HCT116 (cell line): ENCODE measurements around the gene LRRK1. TPM values are rescaled to one million over a fixed set of nuclear protein-coding genes. Genes with fewer than 3 reads are reported as not detected.

Experiments used
- ATAC-seq: fragments of 200-7000 bp; cut with Tn5 transposase; 2 replicates; pipeline ENCODE4 v1.9.1; 2020; ENCODE audit warnings: mild to moderate bottlenecking, moderate library complexity
- BruUV-seq: library from RNA; stranded (reverse); fragments of 400-500 nt; replicated peaks from 2 replicates; lab custom pipeline; 2021; lab: Mats Ljungman, UMichigan
- CTCF ChIA-PET: fragments of 300-600 bp; sonication (Branson Sonifier 250); formaldehyde crosslinking; loops from one replicate; lab custom pipeline; 2021; ENCODE audit warnings: antibody characterized with exemption; lab: Charles Lee
- POLR2A ChIA-PET: fragments of 300-600, 350-600 bp; sonication (Branson Sonifier 250); formaldehyde crosslinking; loops from one replicate; lab custom pipeline; 2021; ENCODE audit warnings: antibody characterized with exemption; lab: Charles Lee
- RAD21 ChIA-PET, 2 experiments: fragments of 300-600 bp; sonication (Branson Sonifier 250); formaldehyde crosslinking; loops; one replicate each; lab custom pipeline; 2023; ENCODE audit warnings: low total read pairs in 2 of 2; ENCODE audit not compliant: uncharacterized antibody in 2 of 2, unreplicated experiment in 2 of 2, low non-redundant PET in 1 of 2; lab: Charles Lee
- DNase-seq: peaks from one replicate; pipeline ENCODE4 v3.0.0-alpha.2; 2010; ENCODE audit warnings: low read depth, low spot score
- H2AFZ ChIP-seq: fragments of 200-600 bp; shearing (Covaris generic), sonication (generic); 2 replicates; pipeline ENCODE4 v1.6.1; 2017; ENCODE audit warnings: low read depth, mixed run types, mixed read lengths, antibody characterized with exemption, low read length; ENCODE audit not compliant: poor library complexity, severe bottlenecking
- H3K27ac ChIP-seq: 2 replicates; pipeline ENCODE4 v1.5.1; 2012; ENCODE audit warnings: low read depth, low read length
- H3K27me3 ChIP-seq: fragments of 200-600 bp; sonication (generic); 2 replicates; pipeline ENCODE4 v1.6.1; 2016; ENCODE audit warnings: mixed run types, low read length, mixed read lengths; ENCODE audit not compliant: insufficient read depth
- H3K36me3 ChIP-seq, 2 experiments: fragments of 200-500 bp in 1 of 2; fragments of 200-600 bp in 1 of 2; sonication (Bioruptor generic) in 1 of 2; sonication (generic) in 1 of 2; 2 replicates each; pipeline versions ENCODE4 v1.5.1 to v1.6.1; 2014 to 2016; ENCODE audit warnings: low read length in 2 of 2, inconsistent platforms in 1 of 2, mixed read lengths in 1 of 2, mixed run types in 1 of 2; ENCODE audit not compliant: insufficient read depth in 2 of 2, control insufficient read depth in 1 of 2
- H3K4me1 ChIP-seq, 2 experiments: fragments of 200-600 bp in 1 of 2; sonication (generic) in 1 of 2; 2 replicates each; pipeline versions ENCODE4 v1.5.1 to v1.6.1; 2012 to 2017; ENCODE audit warnings: low read length in 2 of 2, inconsistent platforms in 1 of 2, mild to moderate bottlenecking in 1 of 2, mixed read lengths in 1 of 2, mixed run types in 1 of 2, moderate library complexity in 1 of 2; ENCODE audit not compliant: insufficient read depth in 2 of 2, control insufficient read depth in 1 of 2
- H3K4me2 ChIP-seq: fragments of 200-600 bp; sonication (generic); 2 replicates; pipeline ENCODE4 v1.6.1; 2017; ENCODE audit warnings: mixed run types, low read length, mixed read lengths
- H3K4me3 ChIP-seq, 2 experiments: fragments of 200-600 bp in 1 of 2; sonication (generic) in 1 of 2; replicated peaks in 1 of 2; 2 replicates each; pipeline ENCODE4 v1.5.1; 2011 to 2016; ENCODE audit warnings: low read length in 2 of 2, control low read depth in 1 of 2, low read depth in 1 of 2, mild to moderate bottlenecking in 1 of 2, mixed read lengths in 1 of 2, mixed run types in 1 of 2
- H3K79me2 ChIP-seq: fragments of 200-600 bp; sonication (generic); 2 replicates; pipeline ENCODE4 v1.6.1; 2017; ENCODE audit warnings: mild to moderate bottlenecking, mixed run types, low read length, moderate library complexity, mixed read lengths; ENCODE audit not compliant: insufficient read depth
- H3K9ac ChIP-seq: fragments of 200-600 bp; sonication (generic); 2 replicates; pipeline ENCODE4 v1.6.1; 2016; ENCODE audit warnings: low read length, mixed read lengths
- H3K9me2 ChIP-seq: fragments of 200-600 bp; sonication (generic), shearing (Covaris generic); 2 replicates; pipeline ENCODE4 v1.6.1; 2017; ENCODE audit warnings: mixed run types, mild to moderate bottlenecking, moderate library complexity; ENCODE audit not compliant: insufficient read depth
- H3K9me3 ChIP-seq, 2 experiments: fragments of 200-500 bp in 1 of 2; fragments of 200-600 bp in 1 of 2; sonication (Bioruptor generic) in 1 of 2; sonication (generic) in 1 of 2; 2 replicates each; pipeline ENCODE4 v1.6.1; 2014 to 2017; ENCODE audit warnings: low read length in 2 of 2, mixed read lengths in 2 of 2, inconsistent platforms in 1 of 2, low read depth in 1 of 2, mild to moderate bottlenecking in 1 of 2, mixed run types in 1 of 2, moderate library complexity in 1 of 2; ENCODE audit not compliant: control insufficient read depth in 1 of 2, insufficient read depth in 1 of 2
- H4K20me1 ChIP-seq: fragments of 200-600 bp; sonication (generic), shearing (Covaris generic); 2 replicates; pipeline ENCODE4 v1.6.1; 2017; ENCODE audit warnings: mixed run types, mild to moderate bottlenecking, moderate library complexity; ENCODE audit not compliant: insufficient read depth
- CBX3 ChIP-seq: IDR thresholded peaks from 2 replicates; pipeline ENCODE4 v1.6.1; 2012; ENCODE audit warnings: low read depth
- CTCF ChIP-seq, 3 experiments: fragments of 200-600 bp in 1 of 3; sonication (generic) in 1 of 3; IDR thresholded peaks in 2 of 3; conservative IDR thresholded peaks in 1 of 3; 2 replicates each; pipeline ENCODE4 v1.5.1; 2012 to 2017; ENCODE audit warnings: low read depth in 2 of 3, low read length in 2 of 3, antibody characterized with exemption in 1 of 3, borderline replicate concordance in 1 of 3, control low read depth in 1 of 3, mild to moderate bottlenecking in 1 of 3, mixed read lengths in 1 of 3, mixed run types in 1 of 3, moderate library complexity in 1 of 3; ENCODE audit not compliant: insufficient read depth in 1 of 3
- EGR1 ChIP-seq: IDR thresholded peaks from 2 replicates; pipeline ENCODE4 v1.6.1; 2012; ENCODE audit warnings: low read depth
- EZH2phosphoT487 ChIP-seq: fragments of 200-600 bp; IDR thresholded peaks from 2 replicates; pipeline ENCODE4 v1.6.1; 2018; ENCODE audit warnings: antibody characterized with exemption, borderline replicate concordance
- FOSL1 ChIP-seq: IDR thresholded peaks from 2 replicates; pipeline ENCODE4 v1.6.1; 2012; ENCODE audit warnings: low read depth
- JUND ChIP-seq: IDR thresholded peaks from 2 replicates; pipeline ENCODE4 v1.6.1; 2012
- MAX ChIP-seq: IDR thresholded peaks from 2 replicates; pipeline ENCODE4 v1.6.1; 2012
- POLR2A ChIP-seq: IDR thresholded peaks from 2 replicates; pipeline ENCODE4 v1.7.0; 2011; ENCODE audit warnings: borderline replicate concordance; ENCODE audit not compliant: insufficient read depth, insufficient read length; ENCODE audit errors: extremely low read depth
- RAD21 ChIP-seq: IDR thresholded peaks from 2 replicates; pipeline ENCODE4 v1.6.1; 2012; ENCODE audit warnings: low read depth, mild to moderate bottlenecking
- SIN3A ChIP-seq: IDR thresholded peaks from 2 replicates; pipeline ENCODE4 v1.6.1; 2012; ENCODE audit warnings: low read depth
- SP1 ChIP-seq: IDR thresholded peaks from 2 replicates; pipeline ENCODE4 v1.6.1; 2012; ENCODE audit warnings: low read depth
- SRF ChIP-seq: IDR thresholded peaks from 2 replicates; pipeline ENCODE4 v1.6.1; 2012; ENCODE audit warnings: low read depth
- YY1 ChIP-seq: IDR thresholded peaks from 2 replicates; pipeline ENCODE4 v1.6.1; 2011; ENCODE audit warnings: low read length, low read depth, moderate library complexity, mild to moderate bottlenecking; ENCODE audit not compliant: insufficient replicate concordance; ENCODE audit errors: extremely low read depth
- ZFX ChIP-seq: fragments of 450-650 bp; IDR thresholded peaks from 2 replicates; pipeline ENCODE4 v1.6.1; 2017
- ZNF274 ChIP-seq: fragments of 200-500 bp; sonication (Bioruptor generic); IDR thresholded peaks from 2 replicates; pipeline ENCODE4 v1.6.1; 2014; ENCODE audit warnings: mild to moderate bottlenecking, low read depth, low read length, inconsistent platforms
- intact Hi-C: fragments of 100-400 bp; cut with micrococcal nuclease; formaldehyde crosslinking; loops from 2 replicates; pipeline ENCODE4 v1.10.0; 2022
- total RNA-seq: library from RNA; stranded (reverse); gene quantifications from one replicate; pipeline ENCODE4 v1.2.1, GENCODE V29; 2021; ENCODE audit not compliant: unreplicated experiment
- TF ChIP-seq, protein P1 (sequence below): IDR thresholded peaks from 2 replicates; pipeline ENCODE4 v1.6.1; 2011; ENCODE audit warnings: mild to moderate bottlenecking, low read length, moderate library complexity; ENCODE audit not compliant: insufficient replicate concordance; ENCODE audit errors: extremely low read depth

Gene LRRK1
- total RNA-seq, 1 experiment from 2014 or later, result 21.6 TPM

DNA sequence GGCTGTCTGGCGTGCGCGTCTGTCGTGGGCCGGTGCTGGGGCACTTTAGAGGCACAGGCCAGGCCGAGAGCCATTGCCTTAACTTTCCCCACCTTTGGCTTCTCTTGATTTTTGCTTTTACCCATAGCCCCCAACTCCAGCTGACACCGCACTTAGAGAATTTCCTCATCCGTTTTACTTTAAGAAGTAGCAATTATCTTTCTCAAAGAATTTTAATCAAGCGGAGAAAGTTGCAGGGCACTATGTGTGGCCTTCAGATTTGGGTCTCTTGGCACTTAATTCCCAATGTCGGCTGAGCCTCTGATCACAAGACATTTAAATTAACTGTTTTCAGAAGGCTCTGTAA lies 38.3 kb upstream of the LRRK1 start:
- ChIA-PET POLR2A (interaction anchor here (1.6 kb wide), 1 partner anchor 279 kb away, joined by 3 read pairs; the partner anchor contains the start of genes ASB7 and LINS1), CTCF (no interaction called here), RAD21 (no interaction called here)
- Histone ChIP-seq H3K4me2 (peak overlapping the region; percentile 89), H3K9me2 (no peaks in the 10 kb centered on the region), H3K9ac (peak overlapping the region; percentile 90), H3K27me3 (no peaks in the 10 kb centered on the region), H3K36me3 (peaks cover 3 to 41% of the 10 kb centered on the region in 2 experiments; a peak in 1 of 4 replicates), H2AFZ (no peak overlapping the region), H3K79me2 (peaks cover 74% of the 10 kb centered on the region), H3K9me3 (no peaks in the 10 kb centered on the region), H3K4me3 (peak overlapping the region; percentile 77 to 89), H3K27ac (peak overlapping the region; percentile 73), H4K20me1 (peaks cover 36% of the 10 kb centered on the region), H3K4me1 (peaks cover 28 to 52% of the 10 kb centered on the region in 2 experiments)
- DNase-seq (no peak), ATAC-seq (no peak)
- TF ChIP-seq, protein P1, sequence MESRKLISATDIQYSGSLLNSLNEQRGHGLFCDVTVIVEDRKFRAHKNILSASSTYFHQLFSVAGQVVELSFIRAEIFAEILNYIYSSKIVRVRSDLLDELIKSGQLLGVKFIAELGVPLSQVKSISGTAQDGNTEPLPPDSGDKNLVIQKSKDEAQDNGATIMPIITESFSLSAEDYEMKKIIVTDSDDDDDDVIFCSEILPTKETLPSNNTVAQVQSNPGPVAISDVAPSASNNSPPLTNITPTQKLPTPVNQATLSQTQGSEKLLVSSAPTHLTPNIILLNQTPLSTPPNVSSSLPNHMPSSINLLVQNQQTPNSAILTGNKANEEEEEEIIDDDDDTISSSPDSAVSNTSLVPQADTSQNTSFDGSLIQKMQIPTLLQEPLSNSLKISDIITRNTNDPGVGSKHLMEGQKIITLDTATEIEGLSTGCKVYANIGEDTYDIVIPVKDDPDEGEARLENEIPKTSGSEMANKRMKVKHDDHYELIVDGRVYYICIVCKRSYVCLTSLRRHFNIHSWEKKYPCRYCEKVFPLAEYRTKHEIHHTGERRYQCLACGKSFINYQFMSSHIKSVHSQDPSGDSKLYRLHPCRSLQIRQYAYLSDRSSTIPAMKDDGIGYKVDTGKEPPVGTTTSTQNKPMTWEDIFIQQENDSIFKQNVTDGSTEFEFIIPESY, result no peak
- BruUV-seq, result no TSS peak
- intact Hi-C loops, result no loop called here

DNA sequence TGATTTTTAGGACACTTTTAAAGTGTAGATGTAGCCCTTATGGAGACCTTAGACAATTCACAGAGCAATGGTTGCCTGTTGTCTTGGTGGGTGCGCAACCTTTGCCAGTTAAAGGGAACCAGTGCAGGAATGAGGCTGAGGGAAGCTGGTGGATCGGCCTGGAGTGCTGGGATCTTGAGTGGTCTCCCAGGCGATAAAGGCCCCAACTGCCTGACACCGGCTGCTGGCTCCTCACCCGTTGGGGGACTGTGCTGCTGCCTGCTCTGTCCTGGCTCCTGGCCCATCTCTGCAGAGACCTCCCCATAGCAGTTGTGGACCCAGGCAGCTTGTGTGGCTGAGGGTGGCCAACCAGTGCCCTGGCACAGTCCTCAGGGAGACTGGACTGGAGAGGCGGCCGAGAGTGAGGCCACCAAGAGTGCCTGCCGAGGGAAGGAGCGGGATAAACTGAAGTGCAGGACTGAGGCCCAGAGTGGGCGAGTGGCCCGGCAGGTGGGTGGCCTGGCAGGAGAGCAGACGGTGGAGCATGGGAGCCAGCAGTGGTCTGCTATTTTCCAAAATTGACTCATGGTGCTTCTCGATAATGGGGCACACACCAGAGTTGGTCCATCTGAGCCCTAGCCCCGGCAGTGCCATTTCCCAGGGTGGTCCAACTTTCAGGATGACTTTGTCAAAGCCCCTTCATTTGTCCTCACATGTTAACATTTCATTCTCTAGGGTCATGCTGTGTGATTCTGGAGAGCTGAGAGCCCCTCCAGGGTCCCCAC lies 37.4 kb upstream of the LRRK1 start:
- no peak overlapping the region for H2AFZ ChIP-seq
- BruUV-seq, result no TSS peak
- no peaks in the 10 kb centered on the region for H3K9me2 ChIP-seq
- DNase-seq (no peak), ATAC-seq (no peak)
- intact Hi-C loops, result no loop called here
- H3K79me2 ChIP-seq, result peaks cover 82% of the 10 kb centered on the region
- H3K27me3 ChIP-seq, result no peaks in the 10 kb centered on the region
- peaks cover 28 to 43% of the 10 kb centered on the region in 2 experiments for H3K4me1 ChIP-seq
- no peak overlapping the region for H3K27ac ChIP-seq
- H3K4me2 ChIP-seq, result peak overlapping the region; percentile 89
- H3K4me3 ChIP-seq, result peak overlapping the region in 1 of 2 experiments; percentile 89; a peak in 3 of 4 replicates
- peaks cover 39% of the 10 kb centered on the region for H4K20me1 ChIP-seq
- RAD21 ChIA-PET, result no interaction called here
- no peaks in the 10 kb centered on the region for H3K9me3 ChIP-seq
- POLR2A ChIA-PET, result no interaction called here
- peaks cover 3 to 50% of the 10 kb centered on the region in 2 experiments; a peak in 3 of 4 replicates for H3K36me3 ChIP-seq
- TF ChIP-seq YY1 (no peak), JUND (no peak), RAD21 (no peak), SP1 (no peak), ZFX (no peak), FOSL1 (no peak), SIN3A (no peak), EZH2phosphoT487 (no peak), SRF (no peak), CTCF (IDR thresholded peaks at IDR 0.05 in 2 of 3, conservative IDR thresholded peaks at IDR 0.05 in 1 of 3; ENCODE audit: borderline replicate concordance in 1 of 3, insufficient read depth in 1 of 3, low read depth in 2 of 3, low read length in 2 of 3) (no peak), MAX (no peak), POLR2A (no peak), EGR1 (no peak), ZNF274 (no peak), CBX3 (no peak)
- peak overlapping the region; percentile 90 for H3K9ac ChIP-seq
- CTCF ChIA-PET, result no interaction called here
